Endothelial cell of umbilical vein (primary cell): Measurements from ENCODE around the gene CDK9. TPM values are rescaled to one million over a fixed set of nuclear protein-coding genes. Genes with fewer than 3 reads are reported as not detected.

Experiments
- BruUV-seq: library from RNA; stranded (reverse); fragments of 400-500 nt; replicated peaks from 2 replicates; lab custom pipeline; 2021; lab: Mats Ljungman, UMichigan
- CTCF ChIA-PET: fragments of 300-600, 350-600 bp; sonication (Branson Sonifier 250); formaldehyde crosslinking; loops from one replicate; lab custom pipeline; 2021; ENCODE audit warnings: antibody characterized with exemption, inconsistent platforms; lab: Charles Lee
- POLR2A ChIA-PET: fragments of 300-600, 350-600 bp; sonication (Branson Sonifier 250); formaldehyde crosslinking; loops from one replicate; lab custom pipeline; 2021; ENCODE audit warnings: antibody characterized with exemption, inconsistent platforms; lab: Charles Lee
- DNase-seq: peaks from one replicate; pipeline ENCODE4 v3.0.0-alpha.2; 2011; ENCODE audit warnings: low read depth, low spot score
- FAIRE-seq: peaks from 2 replicates; lab custom pipeline; 2011; peaks lifted over from hg19 to GRCh38; lab: Jason Lieb, UNC
- H2AFZ ChIP-seq: 2 replicates; pipeline ENCODE4 v1.6.0; 2012; ENCODE audit warnings: low read depth, low read length, control low read depth, inconsistent platforms
- H3K27ac ChIP-seq: 2 replicates; pipeline ENCODE4 v1.5.1; 2011; ENCODE audit warnings: low read depth, mild to moderate bottlenecking, control low read depth, low read length, moderate library complexity; ENCODE audit not compliant: insufficient read depth
- H3K27me3 ChIP-seq, 2 experiments: 2 replicates each; pipeline versions ENCODE4 v1.6.0 to v1.6.1; 2011; ENCODE audit warnings: low read length in 2 of 2, mixed read lengths in 1 of 2; ENCODE audit not compliant: control insufficient read depth in 2 of 2, insufficient read depth in 2 of 2
- H3K36me3 ChIP-seq, 2 experiments: 2 replicates in 1 of 2; 3 replicates in 1 of 2; pipeline ENCODE4 v1.5.1; 2011; ENCODE audit warnings: low read length in 2 of 2, mild to moderate bottlenecking in 1 of 2, moderate library complexity in 1 of 2; ENCODE audit not compliant: control insufficient read depth in 2 of 2, insufficient read depth in 2 of 2; ENCODE audit errors: extremely low read depth in 1 of 2
- H3K4me1 ChIP-seq: 3 replicates; pipeline ENCODE4 v1.5.1; 2011; ENCODE audit warnings: mild to moderate bottlenecking, low read length; ENCODE audit not compliant: control insufficient read depth, insufficient read depth; ENCODE audit errors: extremely low read depth
- H3K4me2 ChIP-seq: 2 replicates; pipeline ENCODE4 v1.6.1; 2011; ENCODE audit warnings: low read length, control low read depth, mixed read lengths; ENCODE audit not compliant: insufficient read depth
- H3K4me3 ChIP-seq, 3 experiments: fragments of 200-600 bp in 1 of 3; sonication (generic), shearing (Covaris generic) in 1 of 3; replicated peaks in 1 of 3; 2 replicates each; pipeline ENCODE4 v1.5.1; 2011 to 2016; ENCODE audit warnings: control low read depth in 3 of 3, low read length in 3 of 3, mild to moderate bottlenecking in 2 of 3, inconsistent platforms in 1 of 3, low read depth in 1 of 3, moderate library complexity in 1 of 3; ENCODE audit not compliant: insufficient read depth in 1 of 3
- H3K79me2 ChIP-seq: 2 replicates; pipeline ENCODE4 v1.6.0; 2012; ENCODE audit warnings: low read length, inconsistent platforms; ENCODE audit not compliant: control insufficient read depth, insufficient read depth
- H3K9ac ChIP-seq: replicated peaks from 2 replicates; pipeline ENCODE3; 2011; ENCODE audit warnings: low read length, control low read depth; ENCODE audit not compliant: insufficient read depth; ENCODE audit errors: extremely low read depth
- H3K9me1 ChIP-seq: replicated peaks from 3 replicates; pipeline ENCODE4 v1.6.0; 2011; ENCODE audit warnings: mild to moderate bottlenecking, low read length; ENCODE audit not compliant: control insufficient read depth, insufficient read depth; ENCODE audit errors: extremely low read depth
- H3K9me3 ChIP-seq: replicated peaks from 2 replicates; pipeline ENCODE4 v1.5.1; 2012; ENCODE audit warnings: low read length, inconsistent platforms; ENCODE audit not compliant: control insufficient read depth, insufficient read depth
- H4K20me1 ChIP-seq: replicated peaks from 2 replicates; pipeline ENCODE3; 2011; ENCODE audit warnings: mild to moderate bottlenecking, low read length; ENCODE audit not compliant: control insufficient read depth, insufficient read depth; ENCODE audit errors: extremely low read depth
- CTCF ChIP-seq, 2 donors: IDR thresholded peaks; 1 replicate in 1 of 2; 2 replicates in 1 of 2; pipeline ENCODE4 v1.5.1; 2011; ENCODE audit warnings: low read length in 2 of 2, mild to moderate bottlenecking in 2 of 2, moderate library complexity in 2 of 2, control low read depth in 1 of 2, inconsistent platforms in 1 of 2, low read depth in 1 of 2; ENCODE audit not compliant: insufficient read depth in 1 of 2; ENCODE audit errors: extremely low read depth in 1 of 2
- EZH2 ChIP-seq: IDR thresholded peaks from 2 replicates; pipeline ENCODE4 v1.6.1; 2012; ENCODE audit warnings: borderline replicate concordance, low read depth, mild to moderate bottlenecking, moderate library complexity, low read length, inconsistent platforms; ENCODE audit not compliant: severe bottlenecking
- FOS ChIP-seq: IDR thresholded peaks from 2 replicates; pipeline ENCODE4 v1.6.1; 2011; ENCODE audit warnings: mild to moderate bottlenecking, low read length, moderate library complexity, borderline replicate concordance; ENCODE audit not compliant: insufficient read depth
- GATA2 ChIP-seq: IDR thresholded peaks from 2 replicates; pipeline ENCODE4 v1.7.0; 2011; ENCODE audit warnings: low read depth, mild to moderate bottlenecking, moderate library complexity, mixed read lengths, low read length; ENCODE audit not compliant: insufficient read length, insufficient read depth
- JUN ChIP-seq: IDR thresholded peaks from 2 replicates; pipeline ENCODE4 v1.6.1; 2011; ENCODE audit warnings: borderline replicate concordance, low read depth; ENCODE audit not compliant: insufficient read length, insufficient read depth
- MYC ChIP-seq: IDR thresholded peaks from one replicate; pipeline ENCODE4 v1.6.1; 2011; ENCODE audit warnings: mild to moderate bottlenecking, low read depth, low read length
- POLR2A ChIP-seq: IDR thresholded peaks from 2 replicates; pipeline ENCODE4 v1.6.1; 2012; ENCODE audit warnings: low read depth, mild to moderate bottlenecking, control low read depth, low read length
- POLR2AphosphoS5 ChIP-seq: IDR thresholded peaks from 2 replicates; pipeline ENCODE4 v1.6.1; 2012; ENCODE audit warnings: low read depth, mild to moderate bottlenecking, control low read depth, low read length, moderate library complexity; ENCODE audit not compliant: insufficient read depth
- dilution Hi-C: fragments of 300-500 bp; cut with MboI; formaldehyde crosslinking; loops from one replicate; pipeline ENCODE4 v1.15.0; 2019; ENCODE audit warnings: low sequenced_read_pairs; ENCODE audit not compliant: extremely low pct_ligation_motif_present
- intact Hi-C: fragments of 100-400 bp; cut with micrococcal nuclease; formaldehyde crosslinking; loops from one replicate; pipeline ENCODE4 v1.10.0; 2022
- polyA plus RNA-seq, 4 experiments: library from polyadenylated mRNA; depleted of rRNA in 3 of 4; stranded (reverse) in 3 of 4; unstranded in 1 of 4; fragments of >200 nt; gene quantifications; 2 replicates each; pipeline versions ENCODE4 v1.2.1 to v1.2.3, GENCODE V29; 2011 to 2012; ENCODE audit warnings: missing spikeins in 1 of 4
- total RNA-seq: library from RNA; stranded (reverse); gene quantifications from 2 replicates; pipeline ENCODE4 v1.2.3, GENCODE V29; 2021
- TF ChIP-seq, protein P1 (sequence below): IDR thresholded peaks from 2 replicates; pipeline ENCODE4 v1.6.1; 2011; ENCODE audit not compliant: insufficient read depth, insufficient read length

The CDK9 gene
- total and polyA plus RNA-seq, 2 donors (not counting 3 experiments of a cell fraction or from before 2014, with no cell fraction given) = 92.2 to 124 TPM

DNA sequence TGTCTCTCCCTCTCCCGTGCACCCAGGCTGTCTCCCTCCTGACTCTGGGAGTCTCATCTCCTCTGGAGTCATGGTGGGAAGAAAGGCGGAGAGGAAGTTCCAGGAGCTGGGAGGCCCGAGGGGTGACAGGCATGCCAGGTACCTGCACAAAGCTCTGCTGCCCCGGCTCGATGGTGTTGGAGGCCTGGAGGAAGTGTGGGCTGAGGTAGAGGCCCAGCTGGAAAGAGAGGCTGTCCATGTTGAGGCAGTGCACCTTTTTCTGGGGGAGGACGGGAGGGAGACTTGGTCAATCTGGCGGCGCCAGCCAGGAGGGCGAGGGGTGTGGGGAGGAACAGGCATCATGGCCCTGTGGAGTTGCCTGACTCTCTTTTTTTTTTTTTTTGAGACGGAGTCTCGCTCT, 32.7 kb downstream of the CDK9 start:
- H3K79me2 ChIP-seq = peaks cover 18% of the 10 kb centered on the region
- POLR2A ChIA-PET = no interaction called here
- TF ChIP-seq POLR2A (no peak), CTCF (IDR thresholded peaks at IDR 0.05; ENCODE audit: extremely low read depth in 1 of 2, insufficient read depth in 1 of 2, low read depth in 1 of 2, low read length in 2 of 2) (no peak), MYC (no peak), FOS (no peak), POLR2AphosphoS5 (no peak), GATA2 (no peak), EZH2 (no peak), JUN (no peak)
- TF ChIP-seq, protein P1, sequence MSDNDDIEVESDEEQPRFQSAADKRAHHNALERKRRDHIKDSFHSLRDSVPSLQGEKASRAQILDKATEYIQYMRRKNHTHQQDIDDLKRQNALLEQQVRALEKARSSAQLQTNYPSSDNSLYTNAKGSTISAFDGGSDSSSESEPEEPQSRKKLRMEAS = no peak
- H3K4me3 ChIP-seq = no peak overlapping the region
- DNase-seq (no peak), FAIRE-seq (no peak)
- no peaks in the 10 kb centered on the region for H3K9me1 ChIP-seq
- no peaks in the 10 kb centered on the region for H3K9me3 ChIP-seq
- H3K27me3 ChIP-seq = no peaks in the 10 kb centered on the region
- no peak overlapping the region for H3K4me2 ChIP-seq
- no peak overlapping the region for H3K9ac ChIP-seq
- H3K4me1 ChIP-seq = peaks cover 10% of the 10 kb centered on the region
- BruUV-seq = no TSS peak
- no peaks in the 10 kb centered on the region for H4K20me1 ChIP-seq
- H3K36me3 ChIP-seq = peaks cover 33 to 56% of the 10 kb centered on the region in 2 experiments
- CTCF ChIA-PET = interaction anchor here (0.7 to 8.4 kb wide), 3 partner anchors 24 to 103 kb away, joined by 3 to 76 read pairs (median 6); no protein-coding TSS in a partner anchor
- no peak overlapping the region for H3K27ac ChIP-seq
- no peak overlapping the region for H2AFZ ChIP-seq
- dilution Hi-C loops = no loop called here
- intact Hi-C loops = no loop called here
